A673 (cell line): Measurements from ENCODE around the gene CDC25B.

Experiments
- CTCF ChIP-seq: fragments of 300-800, 200-600 bp; sonication (generic); conservative IDR thresholded peaks from 2 replicates; pipeline ENCODE4 v1.5.1; 2017; ENCODE audit warnings: low read depth, mild to moderate bottlenecking, antibody characterized with exemption, low read length, moderate library complexity, mixed read lengths
- EZH2 ChIP-seq: fragments of 200-600 bp; sonication (generic); IDR thresholded peaks from 2 replicates; pipeline ENCODE4 v1.6.1; 2017; ENCODE audit warnings: borderline replicate concordance, low read depth, mild to moderate bottlenecking, mixed read lengths, antibody characterized with exemption, low read length; ENCODE audit not compliant: poor library complexity, severe bottlenecking

GRCh38 chr20:3846740-3847428, 50.8 kb downstream of the CDC25B start, which contains the start of gene MAVS:
- no peak for TF ChIP-seq CTCF
- TF ChIP-seq EZH2, result no peak
